ENCODE measurements around the gene PRDM13. TPM values are rescaled to one million over a fixed set of nuclear protein-coding genes. Genes with fewer than 3 reads are reported as not detected.

PRDM13 gene
- total and polyA plus RNA-seq, 4 donors: not detected

DNA sequence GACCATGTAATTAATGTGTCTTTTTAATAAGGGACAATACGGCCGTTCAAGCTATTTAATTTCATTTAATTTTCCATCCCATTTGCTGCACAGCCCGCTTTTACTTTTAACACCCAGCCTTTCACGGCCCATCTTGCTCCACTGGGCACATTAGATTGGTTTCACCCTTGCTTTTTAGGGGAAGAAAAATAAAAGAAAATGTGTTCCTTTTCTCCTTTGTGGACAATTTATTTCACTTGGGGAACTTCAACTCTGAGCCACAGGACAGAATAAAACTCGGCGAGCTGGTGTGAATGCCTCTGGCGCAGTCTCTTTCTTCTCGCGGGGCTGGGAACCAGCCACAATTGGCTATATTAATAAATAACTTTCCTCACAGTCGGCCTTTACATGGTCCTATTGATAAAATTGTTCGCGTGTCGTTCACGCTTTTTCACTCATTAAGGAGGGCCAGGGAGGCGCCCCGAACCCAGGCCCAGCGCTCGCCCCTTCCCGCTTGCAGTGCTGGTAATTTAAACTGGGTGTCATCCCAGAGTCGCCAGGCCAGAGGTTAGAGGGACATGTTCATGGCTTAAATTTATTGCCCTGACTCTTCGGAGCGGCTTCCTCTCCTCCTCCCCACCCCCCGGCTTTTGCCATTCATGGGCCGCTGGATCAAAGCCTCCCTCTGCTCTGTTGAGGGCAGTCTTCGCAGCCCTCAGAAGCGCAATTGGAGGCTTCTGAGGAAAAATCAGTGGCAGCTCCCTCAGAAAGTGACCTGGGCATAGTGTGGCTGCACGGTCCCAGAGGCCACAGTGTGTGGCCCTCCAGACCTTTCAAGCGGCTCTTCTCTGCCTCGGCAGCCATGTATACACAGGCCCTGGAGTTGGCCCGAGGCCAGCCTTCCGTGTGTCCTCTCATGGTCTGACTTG is 2.2 kb upstream of the PRDM13 start:
- H3K36me3 ChIP-seq (ENCODE audit: control insufficient read depth in 4 of 4, insufficient read depth in 3 of 4, low read depth in 1 of 4, low read length in 3 of 4): no peaks in the 10 kb centered on the region
- no peak overlapping the region for H3K9ac ChIP-seq (ENCODE audit: low read depth in 1 of 2, low read length in 2 of 2)
- H3K4me1 ChIP-seq (ENCODE audit: control insufficient read depth in 4 of 4, insufficient read depth in 4 of 4, low read length in 3 of 4): peaks cover 9 to 26% (median 17%) of the 10 kb centered on the region in 4 donors
- DNase-seq (ENCODE audit: low spot score): no peak
- H3K9me3 ChIP-seq (ENCODE audit: control insufficient read depth in 4 of 4, low read length in 3 of 4): no peaks in the 10 kb centered on the region
- H3K27ac ChIP-seq (ENCODE audit: low read depth in 1 of 2, low read length in 2 of 2): no peak overlapping the region
- peak overlapping the region in 1 of 3 donors; percentile 47 for H3K4me3 ChIP-seq (ENCODE audit: low read depth in 1 of 3, low read length in 3 of 3)
- peaks cover 19 to 44% (median 33%) of the 10 kb centered on the region in 4 donors for H3K27me3 ChIP-seq (ENCODE audit: control insufficient read depth in 4 of 4, insufficient read depth in 4 of 4, low read length in 3 of 4)
- no peak for TF ChIP-seq RAD21 (IDR thresholded peaks at IDR 0.05)
- TF ChIP-seq RXRA (IDR thresholded peaks at IDR 0.05): no peak
- no peak for TF ChIP-seq FOXA2 (IDR thresholded peaks at IDR 0.05)
- TF ChIP-seq, protein P1, sequence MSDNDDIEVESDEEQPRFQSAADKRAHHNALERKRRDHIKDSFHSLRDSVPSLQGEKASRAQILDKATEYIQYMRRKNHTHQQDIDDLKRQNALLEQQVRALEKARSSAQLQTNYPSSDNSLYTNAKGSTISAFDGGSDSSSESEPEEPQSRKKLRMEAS (IDR thresholded peaks at IDR 0.05): no peak
- TF ChIP-seq YY1 (IDR thresholded peaks at IDR 0.05): no peak
- no peak for TF ChIP-seq HNF4G (IDR thresholded peaks at IDR 0.05)
- no peak for TF ChIP-seq NR2F2 (IDR thresholded peaks at IDR 0.05)
- TF ChIP-seq SP1 (IDR thresholded peaks at IDR 0.05): no peak
- 12% methylated on average over 31 of the region's 31 CpGs for WGBS

DNA sequence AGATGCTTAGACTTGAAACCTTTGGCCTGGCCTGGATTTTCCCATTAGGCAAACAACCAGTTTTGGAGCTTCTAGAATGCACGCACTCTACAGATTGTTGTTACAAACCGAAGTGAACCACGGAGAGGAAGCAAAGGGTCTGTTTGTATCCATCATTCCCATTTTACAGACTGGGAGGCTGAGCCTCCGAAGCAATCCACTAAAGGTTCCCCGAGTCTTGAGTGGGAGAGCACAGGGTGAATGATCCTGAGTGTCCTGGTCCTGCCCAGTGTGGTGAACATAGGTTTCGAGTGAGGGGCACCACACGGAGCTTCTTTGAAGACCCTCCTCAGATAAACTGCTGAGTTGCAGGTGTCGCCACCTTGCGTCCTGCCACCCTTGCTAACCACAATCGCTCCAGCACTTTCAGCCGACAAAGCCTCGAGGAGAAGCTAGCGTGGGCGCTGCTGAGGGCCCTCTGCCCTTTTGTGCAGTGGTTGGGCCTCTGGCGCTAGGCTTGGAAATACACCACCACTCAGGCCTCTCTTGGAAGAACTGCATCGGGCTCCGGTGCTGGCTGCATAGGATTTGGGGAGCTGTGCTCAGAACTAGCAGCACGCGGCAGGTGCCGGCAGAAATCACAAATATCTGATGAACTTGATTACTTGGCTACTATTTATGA is 1.4 kb upstream of the PRDM13 start:
- DNase-seq (ENCODE audit: low spot score): no peak
- WGBS: 11% methylated on average over 20 of the region's 20 CpGs
- peaks cover 9 to 26% (median 17%) of the 10 kb centered on the region in 4 donors for H3K4me1 ChIP-seq (ENCODE audit: control insufficient read depth in 4 of 4, insufficient read depth in 4 of 4, low read length in 3 of 4)

More for the DNA sequence above, 1.4 kb upstream of the PRDM13 start:
- no peak overlapping the region for H3K4me3 ChIP-seq (ENCODE audit: low read depth in 1 of 3, low read length in 3 of 3)
- H3K27me3 ChIP-seq (ENCODE audit: control insufficient read depth in 4 of 4, insufficient read depth in 4 of 4, low read length in 3 of 4): peaks cover 22 to 44% (median 34%) of the 10 kb centered on the region in 4 donors
- H3K27ac ChIP-seq (ENCODE audit: low read depth in 1 of 2, low read length in 2 of 2): no peak overlapping the region
- TF ChIP-seq FOXA2 (IDR thresholded peaks at IDR 0.05) (no peak), FOXA1 (IDR thresholded peaks at IDR 0.05) (no peak), NR2F2 (IDR thresholded peaks at IDR 0.05) (no peak), HNF4A (conservative IDR thresholded peaks at IDR 0.05) (no peak), HNF4G (IDR thresholded peaks at IDR 0.05) (no peak), GABPA (IDR thresholded peaks at IDR 0.05 in 1 of 2, conservative IDR thresholded peaks at IDR 0.05 in 1 of 2) (no peak), TAF1 (conservative IDR thresholded peaks at IDR 0.05) (no peak), EGR1 (IDR thresholded peaks at IDR 0.05; ENCODE audit: low read depth in 2 of 2) (no peak), SP1 (IDR thresholded peaks at IDR 0.05) (no peak)
- TF ChIP-seq, protein P2, sequence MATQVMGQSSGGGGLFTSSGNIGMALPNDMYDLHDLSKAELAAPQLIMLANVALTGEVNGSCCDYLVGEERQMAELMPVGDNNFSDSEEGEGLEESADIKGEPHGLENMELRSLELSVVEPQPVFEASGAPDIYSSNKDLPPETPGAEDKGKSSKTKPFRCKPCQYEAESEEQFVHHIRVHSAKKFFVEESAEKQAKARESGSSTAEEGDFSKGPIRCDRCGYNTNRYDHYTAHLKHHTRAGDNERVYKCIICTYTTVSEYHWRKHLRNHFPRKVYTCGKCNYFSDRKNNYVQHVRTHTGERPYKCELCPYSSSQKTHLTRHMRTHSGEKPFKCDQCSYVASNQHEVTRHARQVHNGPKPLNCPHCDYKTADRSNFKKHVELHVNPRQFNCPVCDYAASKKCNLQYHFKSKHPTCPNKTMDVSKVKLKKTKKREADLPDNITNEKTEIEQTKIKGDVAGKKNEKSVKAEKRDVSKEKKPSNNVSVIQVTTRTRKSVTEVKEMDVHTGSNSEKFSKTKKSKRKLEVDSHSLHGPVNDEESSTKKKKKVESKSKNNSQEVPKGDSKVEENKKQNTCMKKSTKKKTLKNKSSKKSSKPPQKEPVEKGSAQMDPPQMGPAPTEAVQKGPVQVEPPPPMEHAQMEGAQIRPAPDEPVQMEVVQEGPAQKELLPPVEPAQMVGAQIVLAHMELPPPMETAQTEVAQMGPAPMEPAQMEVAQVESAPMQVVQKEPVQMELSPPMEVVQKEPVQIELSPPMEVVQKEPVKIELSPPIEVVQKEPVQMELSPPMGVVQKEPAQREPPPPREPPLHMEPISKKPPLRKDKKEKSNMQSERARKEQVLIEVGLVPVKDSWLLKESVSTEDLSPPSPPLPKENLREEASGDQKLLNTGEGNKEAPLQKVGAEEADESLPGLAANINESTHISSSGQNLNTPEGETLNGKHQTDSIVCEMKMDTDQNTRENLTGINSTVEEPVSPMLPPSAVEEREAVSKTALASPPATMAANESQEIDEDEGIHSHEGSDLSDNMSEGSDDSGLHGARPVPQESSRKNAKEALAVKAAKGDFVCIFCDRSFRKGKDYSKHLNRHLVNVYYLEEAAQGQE (IDR thresholded peaks at IDR 0.05): no peak
- TF ChIP-seq, protein P3, sequence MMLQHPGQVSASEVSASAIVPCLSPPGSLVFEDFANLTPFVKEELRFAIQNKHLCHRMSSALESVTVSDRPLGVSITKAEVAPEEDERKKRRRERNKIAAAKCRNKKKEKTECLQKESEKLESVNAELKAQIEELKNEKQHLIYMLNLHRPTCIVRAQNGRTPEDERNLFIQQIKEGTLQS (IDR thresholded peaks at IDR 0.05): no peak
- TF ChIP-seq, protein P1 (IDR thresholded peaks at IDR 0.05): no peak
- TF ChIP-seq, protein P4, sequence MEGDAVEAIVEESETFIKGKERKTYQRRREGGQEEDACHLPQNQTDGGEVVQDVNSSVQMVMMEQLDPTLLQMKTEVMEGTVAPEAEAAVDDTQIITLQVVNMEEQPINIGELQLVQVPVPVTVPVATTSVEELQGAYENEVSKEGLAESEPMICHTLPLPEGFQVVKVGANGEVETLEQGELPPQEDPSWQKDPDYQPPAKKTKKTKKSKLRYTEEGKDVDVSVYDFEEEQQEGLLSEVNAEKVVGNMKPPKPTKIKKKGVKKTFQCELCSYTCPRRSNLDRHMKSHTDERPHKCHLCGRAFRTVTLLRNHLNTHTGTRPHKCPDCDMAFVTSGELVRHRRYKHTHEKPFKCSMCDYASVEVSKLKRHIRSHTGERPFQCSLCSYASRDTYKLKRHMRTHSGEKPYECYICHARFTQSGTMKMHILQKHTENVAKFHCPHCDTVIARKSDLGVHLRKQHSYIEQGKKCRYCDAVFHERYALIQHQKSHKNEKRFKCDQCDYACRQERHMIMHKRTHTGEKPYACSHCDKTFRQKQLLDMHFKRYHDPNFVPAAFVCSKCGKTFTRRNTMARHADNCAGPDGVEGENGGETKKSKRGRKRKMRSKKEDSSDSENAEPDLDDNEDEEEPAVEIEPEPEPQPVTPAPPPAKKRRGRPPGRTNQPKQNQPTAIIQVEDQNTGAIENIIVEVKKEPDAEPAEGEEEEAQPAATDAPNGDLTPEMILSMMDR (IDR thresholded peaks at IDR 0.05; ENCODE audit: low read depth, low read length, missing input control): no peak
- H3K9ac ChIP-seq (ENCODE audit: low read depth in 1 of 2, low read length in 2 of 2): no peak overlapping the region
- H3K9me3 ChIP-seq (ENCODE audit: control insufficient read depth in 4 of 4, low read length in 3 of 4): no peaks in the 10 kb centered on the region
- no peaks in the 10 kb centered on the region for H3K36me3 ChIP-seq (ENCODE audit: control insufficient read depth in 4 of 4, insufficient read depth in 3 of 4, low read depth in 1 of 4, low read length in 3 of 4)

Measured in liver (tissue), 9 donors.